ENCODE results near the gene RGL1.

- no peak for TF ChIP-seq CTCF (IDR thresholded peaks at IDR 0.05)
- no peak for TF ChIP-seq POLR2A (IDR thresholded peaks at IDR 0.05; ENCODE audit: low read depth)
- TF ChIP-seq POLR2AphosphoS5 (IDR thresholded peaks at IDR 0.05): no peak
- TF ChIP-seq EP300 (IDR thresholded peaks at IDR 0.05): no peak
Measured at GRCh38 chr1:183838221-183838620, 33.3 kb downstream of the RGL1 start.

All from esophagus muscularis mucosa (tissue), 4 donors.